SK-N-MC (cell line): Measurements from ENCODE around the gene RANBP17.

ENCODE experiments used
- EZH2 ChIP-seq: fragments of 200-600 bp; sonication (generic); IDR thresholded peaks from one replicate; pipeline ENCODE4 v1.6.1; 2017; ENCODE audit warnings: antibody characterized with exemption
- POLR2AphosphoS5 ChIP-seq: IDR thresholded peaks from 2 replicates; pipeline ENCODE4 v1.6.1; 2012; ENCODE audit warnings: mild to moderate bottlenecking, low read depth, low read length, borderline replicate concordance

GRCh38 chr5:170857066-170857465 is 4.8 kb upstream of the RANBP17 start:
- TF ChIP-seq POLR2AphosphoS5, result no peak
- no peak for TF ChIP-seq EZH2
